Osteocyte (in vitro differentiated cells): ENCODE results near the gene DPF1. TPM values are rescaled to one million over a fixed set of nuclear protein-coding genes. Genes with fewer than 3 reads are reported as not detected.

Experiments used
- DNase-seq: peaks from one replicate; pipeline ENCODE4 v3.0.0; 2021; ENCODE audit warnings: mixed read lengths; ENCODE audit not compliant: unreplicated experiment; ENCODE audit errors: extremely low spot score
- H3K27ac Mint-ChIP-seq: one replicate; pipeline ENCODE4 v1.8.0; 2021; ENCODE audit warnings: mild to moderate bottlenecking, mixed read lengths; ENCODE audit not compliant: unreplicated experiment
- H3K27me3 Mint-ChIP-seq: one replicate; pipeline ENCODE4 v1.8.0; 2021; ENCODE audit warnings: mixed read lengths; ENCODE audit not compliant: unreplicated experiment
- H3K36me3 Mint-ChIP-seq: one replicate; pipeline ENCODE4 v1.8.0; 2021; ENCODE audit warnings: mixed read lengths; ENCODE audit not compliant: unreplicated experiment
- H3K4me1 Mint-ChIP-seq: one replicate; pipeline ENCODE4 v1.8.0; 2021; ENCODE audit warnings: mixed read lengths; ENCODE audit not compliant: unreplicated experiment
- H3K4me3 Mint-ChIP-seq: one replicate; pipeline ENCODE4 v1.8.0; 2021; ENCODE audit warnings: mild to moderate bottlenecking, moderate library complexity, mixed read lengths; ENCODE audit not compliant: unreplicated experiment
- H3K9me3 Mint-ChIP-seq: one replicate; pipeline ENCODE4 v1.8.0; 2021; ENCODE audit warnings: mixed read lengths; ENCODE audit not compliant: unreplicated experiment
- total RNA-seq: library from RNA; stranded (reverse); gene quantifications from 2 replicates; pipeline ENCODE4 v1.2.1, GENCODE V29; 2021
- TF ChIP-seq, protein P1 (sequence below): fragments of 200-600 bp; sonication (generic); IDR thresholded peaks from 2 replicates; pipeline ENCODE4 v1.5.0; 2021; ENCODE audit warnings: antibody characterized with exemption, mild to moderate bottlenecking, moderate library complexity

DPF1 gene
- total RNA-seq, 1 donor from 2014 or later: 2.2 TPM

DNA sequence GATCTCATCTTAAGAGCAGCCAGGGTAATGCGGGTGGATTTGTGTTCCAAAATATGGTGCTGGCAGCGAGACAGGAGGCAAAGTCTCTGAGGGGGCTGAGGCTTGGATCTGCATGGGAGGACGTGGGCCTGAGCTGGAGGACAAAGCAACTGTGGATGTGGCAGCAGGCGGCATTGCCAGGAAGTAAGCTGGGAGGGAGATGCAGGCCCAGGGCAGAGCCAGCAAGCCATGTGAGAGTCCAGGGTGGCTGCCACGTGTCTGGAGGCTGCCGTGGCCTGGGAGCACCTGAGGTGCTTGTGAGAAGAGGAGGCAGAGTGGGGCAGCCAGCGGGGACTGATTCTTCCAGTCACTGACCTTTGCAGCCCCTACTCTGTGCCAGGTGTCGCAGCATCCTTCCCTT, 52.0 kb downstream of the DPF1 start:
- H3K4me3 Mint-ChIP-seq: no peak overlapping the region
- no peaks in the 10 kb centered on the region for H3K27me3 Mint-ChIP-seq
- DNase-seq: no peak
- H3K27ac Mint-ChIP-seq: no peak overlapping the region
- no peaks in the 10 kb centered on the region for H3K4me1 Mint-ChIP-seq
- H3K36me3 Mint-ChIP-seq: peaks cover 3% of the 10 kb centered on the region
- H3K9me3 Mint-ChIP-seq: no peaks in the 10 kb centered on the region
- TF ChIP-seq, protein P1, sequence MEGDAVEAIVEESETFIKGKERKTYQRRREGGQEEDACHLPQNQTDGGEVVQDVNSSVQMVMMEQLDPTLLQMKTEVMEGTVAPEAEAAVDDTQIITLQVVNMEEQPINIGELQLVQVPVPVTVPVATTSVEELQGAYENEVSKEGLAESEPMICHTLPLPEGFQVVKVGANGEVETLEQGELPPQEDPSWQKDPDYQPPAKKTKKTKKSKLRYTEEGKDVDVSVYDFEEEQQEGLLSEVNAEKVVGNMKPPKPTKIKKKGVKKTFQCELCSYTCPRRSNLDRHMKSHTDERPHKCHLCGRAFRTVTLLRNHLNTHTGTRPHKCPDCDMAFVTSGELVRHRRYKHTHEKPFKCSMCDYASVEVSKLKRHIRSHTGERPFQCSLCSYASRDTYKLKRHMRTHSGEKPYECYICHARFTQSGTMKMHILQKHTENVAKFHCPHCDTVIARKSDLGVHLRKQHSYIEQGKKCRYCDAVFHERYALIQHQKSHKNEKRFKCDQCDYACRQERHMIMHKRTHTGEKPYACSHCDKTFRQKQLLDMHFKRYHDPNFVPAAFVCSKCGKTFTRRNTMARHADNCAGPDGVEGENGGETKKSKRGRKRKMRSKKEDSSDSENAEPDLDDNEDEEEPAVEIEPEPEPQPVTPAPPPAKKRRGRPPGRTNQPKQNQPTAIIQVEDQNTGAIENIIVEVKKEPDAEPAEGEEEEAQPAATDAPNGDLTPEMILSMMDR: no peak

DNA sequence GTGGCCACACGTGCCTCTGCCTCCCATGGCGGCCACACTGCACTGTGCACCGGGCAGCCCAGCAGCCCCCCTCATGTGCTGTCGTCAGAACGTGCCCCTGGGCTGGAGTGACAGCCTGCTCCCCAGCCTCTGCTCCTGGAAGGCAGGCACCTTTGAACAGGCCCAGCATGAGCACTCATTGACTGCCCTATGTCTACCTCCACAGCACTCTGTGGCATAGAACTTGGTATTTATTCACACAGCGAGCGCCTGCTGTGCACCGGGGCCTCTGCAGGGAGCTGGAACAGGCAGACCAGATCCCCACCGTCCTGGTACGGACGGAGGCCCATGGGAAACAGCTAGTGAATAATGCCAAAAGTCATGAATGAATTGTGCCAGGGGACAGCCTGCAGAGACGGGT, 53.7 kb downstream of the DPF1 start:
- Mint-ChIP-seq H3K4me3 (no peak overlapping the region), H3K4me1 (no peaks in the 10 kb centered on the region), H3K27me3 (no peaks in the 10 kb centered on the region), H3K27ac (no peak overlapping the region), H3K36me3 (peaks cover 5% of the 10 kb centered on the region), H3K9me3 (no peaks in the 10 kb centered on the region)
- DNase-seq: no peak
- TF ChIP-seq, protein P1: no peak

DNA sequence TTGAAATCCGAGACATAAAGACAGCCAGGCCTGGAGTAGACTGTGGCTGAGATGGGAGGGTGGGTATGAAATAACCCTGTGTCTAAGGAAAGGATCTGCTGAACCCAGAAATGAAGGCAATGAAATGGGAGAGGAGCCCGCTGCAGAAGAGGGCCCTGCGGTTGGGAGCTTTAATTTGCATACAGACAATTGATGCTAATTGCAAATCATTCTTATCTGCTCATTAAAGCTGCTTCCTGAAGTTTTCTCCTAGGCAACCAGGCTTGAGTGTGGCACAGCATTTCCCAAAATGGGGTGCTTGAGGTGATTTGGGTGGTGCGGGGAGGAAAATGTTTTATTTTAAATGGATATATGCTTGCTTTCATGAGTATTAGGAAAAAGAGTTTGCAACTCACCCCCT, 55.4 kb downstream of the DPF1 start:
- TF ChIP-seq, protein P1: no peak
- Mint-ChIP-seq H3K27me3 (no peaks in the 10 kb centered on the region), H3K36me3 (peaks cover 13% of the 10 kb centered on the region), H3K4me3 (no peak overlapping the region), H3K27ac (no peak overlapping the region), H3K4me1 (no peaks in the 10 kb centered on the region), H3K9me3 (no peaks in the 10 kb centered on the region)
- DNase-seq: no peak

DNA sequence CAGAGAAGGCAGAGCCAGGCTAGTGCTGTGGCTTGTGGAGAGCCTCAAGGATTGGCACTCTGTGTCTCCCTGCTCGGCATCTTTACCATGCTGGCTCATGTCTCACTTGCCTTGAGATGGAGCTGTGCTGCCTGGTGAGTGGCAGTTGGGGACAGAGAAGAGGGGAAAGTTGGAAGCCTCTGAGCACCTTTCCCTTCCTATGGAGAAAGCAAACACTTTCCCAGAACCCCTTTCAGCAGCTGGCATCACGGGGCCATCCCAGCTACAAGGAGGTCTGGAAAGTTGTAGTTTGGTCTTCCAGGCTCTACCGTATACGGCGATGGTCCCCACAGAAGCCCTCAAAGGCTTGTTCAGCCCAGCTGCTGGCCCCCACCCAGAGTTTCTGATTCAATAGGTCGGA, 58.7 kb downstream of the DPF1 start:
- Mint-ChIP-seq H3K4me3 (no peak overlapping the region), H3K27ac (no peak overlapping the region), H3K36me3 (peaks cover 35% of the 10 kb centered on the region), H3K9me3 (no peaks in the 10 kb centered on the region), H3K4me1 (no peaks in the 10 kb centered on the region), H3K27me3 (no peaks in the 10 kb centered on the region)
- TF ChIP-seq, protein P1: no peak
- DNase-seq: no peak

DNA sequence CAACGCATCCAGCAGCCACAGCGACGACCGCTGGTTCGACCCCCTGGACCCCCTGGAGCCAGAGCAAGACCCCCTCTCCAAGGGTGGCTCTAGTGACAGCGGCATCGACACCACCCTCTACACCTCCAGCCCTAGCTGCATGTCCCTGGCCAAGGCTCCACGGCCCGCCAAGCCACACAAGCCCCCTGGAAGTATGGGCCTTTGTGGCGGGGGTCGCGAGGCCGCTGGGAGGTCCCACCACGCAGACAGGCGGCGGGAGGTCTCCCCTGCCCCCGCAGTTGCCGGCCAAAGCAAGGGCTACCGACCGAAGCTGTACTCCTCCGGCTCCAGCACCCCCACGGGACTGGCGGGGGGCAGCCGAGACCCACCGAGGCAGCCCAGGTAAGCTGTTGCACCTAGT, 59.5 kb downstream of the DPF1 start:
- DNase-seq: no peak
- Mint-ChIP-seq H3K4me1 (no peaks in the 10 kb centered on the region), H3K9me3 (no peaks in the 10 kb centered on the region), H3K27me3 (no peaks in the 10 kb centered on the region), H3K4me3 (no peak overlapping the region), H3K27ac (no peak overlapping the region), H3K36me3 (peaks cover 35% of the 10 kb centered on the region)
- TF ChIP-seq, protein P1: no peak
